ENCODE measurements around the gene ZNRD2.

Gene ZNRD2

GRCh38 chr11:65539744-65540289 lies 30.5 kb upstream of the ZNRD2 start:
- Histone ChIP-seq H3K4me3 (ENCODE audit: insufficient read length, low read depth) (peak overlapping the region; percentile 36), H3K36me3 (ENCODE audit: insufficient read depth, insufficient read length, low read length) (peaks cover 45% of the 10 kb centered on the region), H3K27me3 (ENCODE audit: insufficient read depth, insufficient read length) (peaks cover 5% of the 10 kb centered on the region), H3K9ac (ENCODE audit: insufficient read length, low read depth) (no peak overlapping the region), H3K9me3 (ENCODE audit: insufficient read depth, low read length) (no peaks in the 10 kb centered on the region), H3K4me1 (ENCODE audit: insufficient read depth, insufficient read length) (peaks cover 7% of the 10 kb centered on the region)
- no peak for DNase-seq (ENCODE audit: low read depth, low spot score)
- no peak for TF ChIP-seq YY1 (IDR thresholded peaks at IDR 0.05; ENCODE audit: insufficient read depth, insufficient read length)
- TF ChIP-seq ZNF274 (IDR thresholded peaks at IDR 0.05; ENCODE audit: low read depth, low read length): no peak
- TF ChIP-seq SUZ12 (IDR thresholded peaks at IDR 0.05; ENCODE audit: extremely low read depth, insufficient read depth, insufficient read length): no peak

GRCh38 chr11:65540290-65541092 lies 29.8 kb upstream of the ZNRD2 start:
- H3K4me1 ChIP-seq (ENCODE audit: insufficient read depth, insufficient read length): peaks cover 7% of the 10 kb centered on the region
- H3K9ac ChIP-seq (ENCODE audit: insufficient read length, low read depth): peak overlapping the region; percentile 81
- DNase-seq (ENCODE audit: low read depth, low spot score): peak; percentile 89
- H3K27me3 ChIP-seq (ENCODE audit: insufficient read depth, insufficient read length): peaks cover 11% of the 10 kb centered on the region
- TF ChIP-seq SUZ12 (IDR thresholded peaks at IDR 0.05; ENCODE audit: extremely low read depth, insufficient read depth, insufficient read length): no peak
- H3K4me3 ChIP-seq (ENCODE audit: insufficient read length, low read depth): peak overlapping the region; percentile 36
- peaks cover 39% of the 10 kb centered on the region for H3K36me3 ChIP-seq (ENCODE audit: insufficient read depth, insufficient read length, low read length)
- H3K9me3 ChIP-seq (ENCODE audit: insufficient read depth, low read length): no peaks in the 10 kb centered on the region

DNA sequence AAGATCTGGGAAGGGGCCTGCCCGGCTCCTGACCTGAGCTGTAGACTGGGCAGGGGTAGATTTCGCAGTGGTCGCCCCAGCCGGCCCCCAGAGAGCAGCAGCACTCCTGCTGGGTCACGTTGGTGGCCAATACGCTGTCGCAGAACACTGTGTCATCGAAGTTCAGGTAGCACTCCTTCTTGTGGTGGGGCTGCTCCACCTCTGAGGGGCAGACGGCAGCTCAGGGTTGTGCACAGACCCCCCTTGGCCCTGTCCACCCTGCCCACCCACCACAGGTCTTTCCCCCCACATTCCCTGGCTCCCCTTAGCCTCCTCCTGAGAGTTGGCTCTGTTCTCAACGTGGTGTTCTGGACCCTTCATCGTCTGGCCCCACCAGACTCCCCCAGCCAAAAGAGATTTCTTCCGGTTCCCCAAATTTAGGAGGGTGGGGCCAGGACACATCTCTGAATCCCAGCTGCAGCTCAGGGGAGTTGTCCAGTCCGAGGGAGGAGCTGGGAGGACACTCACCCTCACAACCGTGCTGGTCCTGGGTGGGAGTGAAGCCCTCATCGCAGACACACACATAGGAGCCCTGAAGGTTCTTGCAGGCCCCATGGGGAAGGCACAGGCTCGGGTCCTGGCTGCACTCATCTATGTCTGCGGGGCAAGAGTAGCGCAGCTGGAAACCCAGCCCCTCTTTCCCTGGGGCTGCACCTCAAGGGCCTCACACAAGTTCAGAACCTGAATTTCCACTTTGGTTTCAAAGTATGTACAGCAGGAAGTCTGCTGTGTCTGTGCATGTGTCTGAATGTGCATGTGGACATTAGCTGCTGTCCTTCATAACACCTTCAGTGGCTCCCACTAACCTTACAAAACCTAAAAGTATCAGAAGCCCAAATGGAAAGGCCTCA lies 28.9 kb upstream of the ZNRD2 start:
- TF ChIP-seq ZNF274 (IDR thresholded peaks at IDR 0.05; ENCODE audit: low read depth, low read length) (no peak), SUZ12 (IDR thresholded peaks at IDR 0.05; ENCODE audit: extremely low read depth, insufficient read depth, insufficient read length) (no peak), YY1 (IDR thresholded peaks at IDR 0.05; ENCODE audit: insufficient read depth, insufficient read length) (no peak)
- H3K27me3 ChIP-seq (ENCODE audit: insufficient read depth, insufficient read length): peaks cover 20% of the 10 kb centered on the region
- no peaks in the 10 kb centered on the region for H3K9me3 ChIP-seq (ENCODE audit: insufficient read depth, low read length)
- peaks cover 10% of the 10 kb centered on the region for H3K4me1 ChIP-seq (ENCODE audit: insufficient read depth, insufficient read length)
- peak overlapping the region; percentile 81 for H3K9ac ChIP-seq (ENCODE audit: insufficient read length, low read depth)
- DNase-seq (ENCODE audit: low read depth, low spot score): no peak
- peak overlapping the region; percentile 36 for H3K4me3 ChIP-seq (ENCODE audit: insufficient read length, low read depth)
- peaks cover 32% of the 10 kb centered on the region for H3K36me3 ChIP-seq (ENCODE audit: insufficient read depth, insufficient read length, low read length)

DNA sequence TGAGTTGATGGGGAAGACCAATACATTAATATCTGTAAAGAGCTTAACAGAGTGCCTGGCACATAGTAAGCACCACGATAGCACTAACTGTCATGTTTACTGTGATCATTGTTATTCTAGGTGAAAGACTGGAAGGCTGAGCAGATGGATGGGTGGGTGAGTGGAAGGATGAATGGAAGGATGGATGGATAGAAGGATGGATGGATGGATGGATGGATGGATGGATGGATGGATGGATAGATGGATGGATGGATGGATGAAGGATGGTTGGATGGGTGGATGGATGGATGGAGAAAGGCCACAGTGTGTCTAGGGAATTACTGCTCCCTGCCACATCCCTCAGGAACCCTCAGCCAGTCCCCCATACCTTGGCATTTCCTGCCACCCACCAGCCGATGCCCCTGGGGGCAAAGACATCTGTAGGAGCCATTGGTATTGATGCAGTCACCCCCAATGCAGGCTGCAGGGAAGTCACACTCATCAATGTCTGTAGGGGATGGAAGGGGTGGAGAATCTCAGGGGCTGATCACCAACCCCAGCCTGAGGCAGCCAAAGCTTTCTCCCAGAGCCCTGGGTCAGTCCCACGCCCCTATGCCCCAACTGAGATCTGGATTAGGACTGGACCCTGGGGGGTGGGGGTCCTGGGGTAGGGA lies 27.4 kb upstream of the ZNRD2 start:
- Histone ChIP-seq H3K4me3 (ENCODE audit: insufficient read length, low read depth) (no peak overlapping the region), H3K9me3 (ENCODE audit: insufficient read depth, low read length) (no peaks in the 10 kb centered on the region), H3K4me1 (ENCODE audit: insufficient read depth, insufficient read length) (peaks cover 7% of the 10 kb centered on the region), H3K27me3 (ENCODE audit: insufficient read depth, insufficient read length) (peaks cover 21% of the 10 kb centered on the region), H3K36me3 (ENCODE audit: insufficient read depth, insufficient read length, low read length) (peaks cover 16% of the 10 kb centered on the region), H3K9ac (ENCODE audit: insufficient read length, low read depth) (no peak overlapping the region)
- TF ChIP-seq SUZ12 (IDR thresholded peaks at IDR 0.05; ENCODE audit: extremely low read depth, insufficient read depth, insufficient read length): no peak
- no peak for TF ChIP-seq ZNF274 (IDR thresholded peaks at IDR 0.05; ENCODE audit: low read depth, low read length)
- TF ChIP-seq YY1 (IDR thresholded peaks at IDR 0.05; ENCODE audit: insufficient read depth, insufficient read length): no peak
- DNase-seq (ENCODE audit: low read depth, low spot score): no peak

DNA sequence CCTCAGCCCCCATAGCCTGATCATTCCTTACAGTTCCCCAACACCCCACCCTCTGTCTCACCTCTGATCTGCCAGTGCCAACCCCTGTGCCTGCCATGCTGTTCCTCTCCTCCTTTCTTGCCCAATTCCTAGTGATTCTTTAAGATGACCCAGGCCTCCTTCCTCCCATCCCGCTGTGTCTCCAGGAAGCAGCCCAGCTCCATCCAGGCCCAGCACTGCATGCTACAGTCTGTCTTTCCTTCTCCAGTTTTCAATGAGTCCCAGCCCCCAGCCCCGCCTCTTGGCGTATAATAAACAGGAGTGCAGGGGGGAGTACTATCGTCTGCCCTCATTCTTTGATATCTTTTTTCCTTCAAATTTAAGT lies 24.4 kb upstream of the ZNRD2 start:
- DNase-seq (ENCODE audit: low read depth, low spot score): no peak
- Histone ChIP-seq H3K4me1 (ENCODE audit: insufficient read depth, insufficient read length) (peaks cover 11% of the 10 kb centered on the region), H3K9me3 (ENCODE audit: insufficient read depth, low read length) (no peaks in the 10 kb centered on the region), H3K4me3 (ENCODE audit: insufficient read length, low read depth) (peak overlapping the region; percentile 44), H3K9ac (ENCODE audit: insufficient read length, low read depth) (no peak overlapping the region), H3K27me3 (ENCODE audit: insufficient read depth, insufficient read length) (peaks cover 22% of the 10 kb centered on the region), H3K36me3 (ENCODE audit: insufficient read depth, insufficient read length, low read length) (no peaks in the 10 kb centered on the region)
- TF ChIP-seq SUZ12 (IDR thresholded peaks at IDR 0.05; ENCODE audit: extremely low read depth, insufficient read depth, insufficient read length) (no peak), ZNF274 (IDR thresholded peaks at IDR 0.05; ENCODE audit: low read depth, low read length) (no peak), YY1 (IDR thresholded peaks at IDR 0.05; ENCODE audit: insufficient read depth, insufficient read length) (no peak)

- no peak for TF ChIP-seq ZNF274 (IDR thresholded peaks at IDR 0.05; ENCODE audit: low read depth, low read length)
- TF ChIP-seq YY1 (IDR thresholded peaks at IDR 0.05; ENCODE audit: insufficient read depth, insufficient read length): no peak
- no peak for TF ChIP-seq SUZ12 (IDR thresholded peaks at IDR 0.05; ENCODE audit: extremely low read depth, insufficient read depth, insufficient read length)
- Histone ChIP-seq H3K27me3 (ENCODE audit: insufficient read depth, insufficient read length) (peaks cover 22% of the 10 kb centered on the region), H3K9me3 (ENCODE audit: insufficient read depth, low read length) (no peaks in the 10 kb centered on the region), H3K36me3 (ENCODE audit: insufficient read depth, insufficient read length, low read length) (no peaks in the 10 kb centered on the region), H3K4me3 (ENCODE audit: insufficient read length, low read depth) (peak overlapping the region; percentile 44), H3K4me1 (ENCODE audit: insufficient read depth, insufficient read length) (peaks cover 15% of the 10 kb centered on the region), H3K9ac (ENCODE audit: insufficient read length, low read depth) (peak overlapping the region; percentile 59)
- no peak for DNase-seq (ENCODE audit: low read depth, low spot score)
These were observed 23.9 kb upstream of the ZNRD2 start for GRCh38 chr11:65546217-65546958.
